GM10847 (cell line): ENCODE results near the gene PLEKHH1.

Experiments used
- POLR2A ChIP-seq: IDR thresholded peaks from 2 replicates; pipeline ENCODE4 v1.6.1; 2011; ENCODE audit not compliant: insufficient read length; ENCODE audit errors: extremely low read depth

PLEKHH1 gene

DNA sequence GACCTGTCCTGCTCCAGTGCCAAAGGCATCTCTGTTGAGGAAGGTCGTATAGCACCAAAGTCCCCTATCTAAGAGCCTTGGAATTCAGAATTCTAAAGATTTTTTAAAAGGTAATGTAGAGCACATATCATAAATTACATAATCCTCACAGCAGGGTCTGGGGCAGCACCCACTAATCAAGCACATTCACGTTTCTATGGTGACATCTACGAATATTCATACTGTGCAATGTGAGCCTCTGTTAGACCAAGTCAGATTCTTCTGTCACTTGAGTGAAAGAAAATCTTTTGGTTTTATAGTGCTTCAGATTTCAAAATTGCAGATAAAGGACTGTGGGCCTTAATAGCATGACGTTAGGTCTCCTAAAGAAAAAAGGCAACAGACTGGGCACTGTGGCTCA is 31.4 kb upstream of the PLEKHH1 start:
- no peak for TF ChIP-seq POLR2A

- no peak for TF ChIP-seq POLR2A
Observed at GRCh38 chr14:67502867-67503266, 30.2 kb upstream of the PLEKHH1 start.

DNA sequence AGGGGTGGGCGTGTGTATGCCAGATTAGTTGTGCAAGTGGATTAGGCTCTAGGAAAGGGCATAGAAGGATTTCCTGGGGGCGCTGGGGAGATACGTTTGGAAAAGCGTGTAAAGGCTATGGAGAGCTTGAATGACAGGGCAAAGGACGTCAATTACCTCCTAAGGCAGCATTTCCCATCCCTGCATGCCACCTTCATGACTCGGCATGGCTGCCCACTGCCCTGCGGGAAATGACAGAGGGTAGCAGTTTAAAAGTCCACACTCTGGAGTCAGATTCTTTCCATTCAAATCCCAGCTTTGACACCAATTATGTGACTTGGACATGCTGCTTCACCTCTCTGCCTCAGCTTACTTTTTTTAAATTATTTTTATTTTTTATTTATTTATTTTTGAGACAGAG is 29.8 kb upstream of the PLEKHH1 start:
- TF ChIP-seq POLR2A: no peak

- TF ChIP-seq POLR2A: no peak
Observed at GRCh38 chr14:67505254-67505653, 27.8 kb upstream of the PLEKHH1 start.

GRCh38 chr14:67508956-67509355 is 24.1 kb upstream of the PLEKHH1 start:
- no peak for TF ChIP-seq POLR2A

DNA sequence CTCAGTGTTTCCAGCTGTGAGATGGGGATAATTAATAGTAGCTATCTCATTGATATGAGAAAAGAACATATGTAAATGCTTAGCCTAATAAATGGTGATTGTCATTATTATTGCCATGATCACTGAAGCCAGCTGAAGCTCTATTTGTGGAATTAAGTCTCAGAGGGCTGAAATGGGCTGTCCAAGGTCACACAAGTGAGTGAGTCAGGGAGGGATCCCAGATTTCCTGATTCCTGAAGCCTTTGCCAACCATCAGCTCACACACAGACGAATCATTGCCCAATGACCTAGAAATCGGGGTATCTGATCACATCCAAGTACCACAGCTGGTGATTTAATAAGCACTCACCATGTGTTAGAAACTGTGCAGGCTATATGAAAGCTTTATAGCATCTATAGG is 23.0 kb upstream of the PLEKHH1 start:
- no peak for TF ChIP-seq POLR2A

GRCh38 chr14:67510836-67511235 is 22.3 kb upstream of the PLEKHH1 start:
- TF ChIP-seq POLR2A: no peak

DNA sequence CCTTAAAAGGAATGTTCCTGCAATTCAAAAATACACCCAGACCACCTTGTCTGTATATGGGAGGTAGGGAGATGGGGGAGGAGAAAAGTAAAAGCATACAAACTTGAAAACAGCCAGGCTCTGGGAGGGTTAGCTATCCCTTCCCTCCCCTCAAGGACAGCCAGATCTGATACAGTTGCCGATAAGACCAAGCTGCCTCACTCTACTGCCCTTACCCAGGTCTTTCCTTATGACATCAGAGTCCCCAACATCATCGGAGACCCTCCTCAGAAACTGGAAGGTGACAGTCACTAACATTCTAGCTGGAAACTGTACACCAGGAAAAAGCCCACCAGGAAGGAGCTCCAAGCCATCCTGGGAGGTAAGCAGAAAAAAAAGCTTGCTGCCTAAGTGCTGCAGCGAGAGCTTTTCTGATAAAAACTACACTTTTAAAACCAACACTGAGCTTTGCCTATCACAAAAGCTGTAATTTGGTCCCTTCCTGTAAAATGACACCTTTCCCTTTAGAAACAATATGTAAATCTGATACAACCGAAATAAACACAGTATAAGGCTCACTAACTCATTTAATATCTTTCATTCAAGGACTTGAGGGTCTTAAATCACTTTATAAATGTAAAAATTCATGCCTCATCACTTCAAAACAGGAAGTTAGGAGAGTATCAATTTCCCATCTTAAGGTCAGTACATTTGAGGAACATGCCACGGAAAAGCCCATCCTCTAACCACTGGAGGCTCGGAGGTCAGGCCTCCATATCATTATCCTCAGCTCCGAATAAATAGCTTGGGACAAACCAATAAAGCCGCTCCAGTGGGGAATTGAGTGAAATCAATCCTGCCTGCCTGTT is 20.4 kb upstream of the PLEKHH1 start:
- no peak for TF ChIP-seq POLR2A

- TF ChIP-seq POLR2A: no peak
Observed at GRCh38 chr14:67513631-67514108, 19.4 kb upstream of the PLEKHH1 start.

DNA sequence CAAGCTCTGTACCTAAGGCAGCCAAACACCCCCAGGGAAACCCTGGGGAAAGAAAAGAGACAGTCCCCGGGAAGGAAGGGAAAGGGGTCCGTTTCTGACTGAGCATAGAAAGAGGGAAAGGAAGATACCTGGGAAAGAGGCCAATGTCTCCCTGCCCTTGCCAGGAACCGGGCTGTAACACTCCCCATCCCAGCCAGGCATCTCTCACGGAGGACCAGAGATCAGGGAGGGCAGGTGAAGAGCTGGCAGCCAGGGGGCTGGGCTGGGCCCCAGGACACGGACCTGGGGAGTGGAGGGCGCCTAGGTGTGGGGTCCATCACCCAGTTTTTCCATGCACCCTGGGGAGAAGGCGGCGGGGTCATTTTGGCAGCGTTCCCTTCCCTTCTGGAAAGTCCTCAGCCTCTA is 18.9 kb upstream of the PLEKHH1 start:
- no peak for TF ChIP-seq POLR2A

DNA sequence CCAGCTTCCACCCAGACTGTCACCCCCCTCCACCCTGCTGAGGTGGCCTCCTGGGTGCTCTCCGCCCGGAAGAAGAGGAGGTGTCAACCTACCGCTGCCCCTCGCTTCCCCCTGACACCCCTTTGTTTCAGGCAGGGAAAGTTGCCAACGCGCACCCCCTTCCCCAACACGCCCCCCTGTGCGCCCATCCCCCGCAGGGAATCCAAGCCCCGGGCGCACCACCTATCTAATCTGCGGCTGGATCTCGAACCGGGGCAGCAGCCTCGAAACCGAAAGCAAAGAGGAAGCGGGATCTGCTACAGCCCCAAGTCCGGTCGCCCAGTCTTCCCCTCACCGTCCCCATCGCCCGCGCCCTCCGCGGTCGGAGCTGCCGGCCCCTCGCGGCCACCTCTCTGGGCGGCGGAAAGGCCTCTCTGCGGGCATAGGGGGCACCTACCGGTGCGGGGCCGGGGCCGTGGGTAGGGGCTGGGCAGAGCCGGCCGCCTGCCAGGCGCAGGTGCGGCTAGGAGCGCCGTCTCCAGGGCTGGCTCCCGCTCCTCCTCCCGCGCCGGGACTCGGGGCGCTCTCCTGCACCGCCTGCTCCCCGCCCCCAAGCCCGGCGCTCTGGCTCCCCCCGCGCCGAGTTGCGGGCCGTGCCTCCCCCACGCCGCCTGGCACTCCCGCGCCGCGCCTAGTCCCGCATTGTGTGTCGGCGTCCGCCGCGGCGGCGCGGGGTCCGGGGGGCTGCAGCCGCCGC is 18.3 kb upstream of the PLEKHH1 start:
- no peak for TF ChIP-seq POLR2A

- no peak for TF ChIP-seq POLR2A
Observed at GRCh38 chr14:67515386-67516079, 17.6 kb upstream of the PLEKHH1 start.

GRCh38 chr14:67516676-67517075 is 16.4 kb upstream of the PLEKHH1 start:
- TF ChIP-seq POLR2A: no peak

- TF ChIP-seq POLR2A: no peak
Observed at GRCh38 chr14:67517083-67517482, 16.0 kb upstream of the PLEKHH1 start.

DNA sequence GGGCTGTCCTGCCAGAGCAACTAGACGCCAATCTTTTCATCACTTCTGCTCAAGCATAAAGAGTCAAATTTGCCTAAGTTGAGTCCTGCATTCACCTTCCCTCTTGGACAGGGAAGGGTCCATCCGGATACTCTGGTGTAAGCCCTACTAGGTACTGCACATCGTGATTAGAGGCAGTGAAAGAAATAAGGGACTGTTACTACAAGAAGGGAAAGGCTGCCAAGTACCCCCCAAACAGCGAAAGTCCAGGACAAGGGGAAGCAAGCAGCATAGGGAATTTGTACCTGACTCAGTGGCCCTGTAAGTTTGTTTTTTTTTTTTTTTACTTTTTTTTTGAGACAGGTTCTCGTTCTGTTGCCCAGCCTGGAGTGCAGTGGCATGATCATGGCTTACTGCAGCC is 13.7 kb upstream of the PLEKHH1 start:
- TF ChIP-seq POLR2A: no peak

- TF ChIP-seq POLR2A: no peak
Observed at GRCh38 chr14:67520482-67520881, 12.6 kb upstream of the PLEKHH1 start.

DNA sequence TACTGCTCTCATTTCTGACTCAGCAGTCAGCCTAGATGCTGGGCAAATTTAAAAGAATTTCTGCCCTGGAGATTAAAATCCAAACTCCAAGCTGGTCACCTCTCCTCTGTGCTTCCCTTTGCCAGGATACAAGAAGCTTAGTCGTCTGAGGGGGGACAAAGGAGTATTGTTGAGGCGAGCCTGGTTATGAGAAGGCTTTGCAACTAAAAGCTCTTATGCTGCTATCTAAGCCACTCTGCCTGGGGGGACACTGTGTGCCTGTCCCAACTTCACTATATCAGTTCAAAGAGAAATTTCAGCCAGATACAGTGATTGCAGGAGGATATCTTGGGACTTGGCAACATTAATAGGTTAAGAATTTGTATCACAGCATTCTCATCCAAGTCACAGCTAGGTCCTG is 10.8 kb upstream of the PLEKHH1 start:
- no peak for TF ChIP-seq POLR2A
